Left ventricle myocardium superior (tissue), 1 donor: Measurements from ENCODE around the gene MAP2K7. TPM values are rescaled to one million over a fixed set of nuclear protein-coding genes. Genes with fewer than 3 reads are reported as not detected.
"Not testable (repeated sequence)": the region's sequence is repeated elsewhere in the genome, so short reads cannot be mapped to it uniquely, and the experiment has no call there.

Experiments
- ATAC-seq: fragments of 200-7000 bp; cut with Tn5 transposase; one replicate; pipeline ENCODE4 v1.9.1; 2020; ENCODE audit warnings: mild to moderate bottlenecking, moderate library complexity
- DNase-seq: peaks from one replicate; pipeline ENCODE4 v3.0.0-alpha.2; 2020
- intact Hi-C: fragments of 100-400 bp; cut with micrococcal nuclease; formaldehyde crosslinking; loops from one replicate; pipeline ENCODE4 v1.11.0; 2022
- long read RNA-seq: library from polyadenylated mRNA; unstranded; transcript quantifications from one replicate; pipeline ENCODE4 v2.0.0, GENCODE V29; 2021
- total RNA-seq: library from RNA; stranded (reverse); fragmentation: NEBNext Ultra II Directional; extraction: Animal tissue kit (Norgen Biotek cat#: 25700); gene quantifications from one replicate; pipeline ENCODE4 v1.2.1, GENCODE V29; 2021
- donor health status: DM: no; HTN: yes; CAD: no; lungs with severe emphysema.

The MAP2K7 gene
- total RNA-seq = 30.4 TPM
- long read RNA-seq, partial matches to known transcripts = 25 of 37 reads
- long read RNA-seq, other reads (novel, unspliced or antisense) = 11 of 37 reads

- intact Hi-C loops = no loop called here
- ATAC-seq (peak; percentile 89), DNase-seq (peak; percentile 100)
Observed at GRCh38 chr19:7903244-7904073, at the start of gene MAP2K7. Gene MAP2K7, plus strand, starts transcription at chr19:7903877. Its CDS starts 68 bp downstream, at chr19:7903945.

- no peak for DNase-seq
- intact Hi-C loops = no loop called here
- no peak for ATAC-seq
Observed at GRCh38 chr19:7855426-7856108, 48.1 kb upstream of the MAP2K7 start.

GRCh38 chr19:7856109-7856591 is 47.5 kb upstream of the MAP2K7 start:
- ATAC-seq (no peak), DNase-seq (no peak)
- intact Hi-C loops = no loop called here

GRCh38 chr19:7856679-7857663 is 46.7 kb upstream of the MAP2K7 start:
- intact Hi-C loops = no loop called here
- ATAC-seq = no peak
- DNase-seq = no peak

GRCh38 chr19:7857727-7858108 is 46.0 kb upstream of the MAP2K7 start:
- no peak for ATAC-seq
- no peak for DNase-seq
- intact Hi-C loops = no loop called here

- DNase-seq (no peak), ATAC-seq (no peak)
- intact Hi-C loops = no loop called here
Observed at GRCh38 chr19:7858109-7858770, 45.4 kb upstream of the MAP2K7 start.

- intact Hi-C loops, ATAC-seq, DNase-seq: not testable (repeated sequence)
Observed at GRCh38 chr19:7859087-7859486, 44.6 kb upstream of the MAP2K7 start.

GRCh38 chr19:7859831-7860713 is 43.6 kb upstream of the MAP2K7 start:
- ATAC-seq (no peak), DNase-seq (no peak)
- intact Hi-C loops = no loop called here

GRCh38 chr19:7860714-7861618 is 42.7 kb upstream of the MAP2K7 start:
- peak; percentile 58 for ATAC-seq
- intact Hi-C loops = no loop called here
- DNase-seq = no peak

GRCh38 chr19:7861619-7862412 is 41.9 kb upstream of the MAP2K7 start:
- DNase-seq (no peak), ATAC-seq (no peak)
- intact Hi-C loops = no loop called here

GRCh38 chr19:7862413-7862951 is 41.2 kb upstream of the MAP2K7 start:
- ATAC-seq (peak; percentile 40), DNase-seq (peak; percentile 67)

GRCh38 chr19:7863157-7863970 is 40.3 kb upstream of the MAP2K7 start:
- ATAC-seq (no peak), DNase-seq (no peak)

More at GRCh38 chr19:7862413-7862951, 41.2 kb upstream of the MAP2K7 start:
- intact Hi-C loops = no loop called here

GRCh38 chr19:7863971-7864689 is 39.5 kb upstream of the MAP2K7 start:
- intact Hi-C loops = no loop called here

More at GRCh38 chr19:7863157-7863970, 40.3 kb upstream of the MAP2K7 start:
- intact Hi-C loops = no loop called here

GRCh38 chr19:7864690-7865074 is 39.0 kb upstream of the MAP2K7 start:
- intact Hi-C loops = no loop called here
- no peak for DNase-seq
- no peak for ATAC-seq

More at GRCh38 chr19:7863971-7864689, 39.5 kb upstream of the MAP2K7 start:
- no peak for ATAC-seq
- DNase-seq = no peak
